Measurements from ENCODE around the gene ZBTB16.

- no peak for TF ChIP-seq CTCF (IDR thresholded peaks at IDR 0.05)
- no peak for TF ChIP-seq POLR2AphosphoS5 (IDR thresholded peaks at IDR 0.05)
Observed at GRCh38 chr11:114152785-114153184, 93.3 kb downstream of the ZBTB16 start.

All from stomach (tissue), 4 donors.